Measurements from ENCODE around the gene KCNK1.

DNA sequence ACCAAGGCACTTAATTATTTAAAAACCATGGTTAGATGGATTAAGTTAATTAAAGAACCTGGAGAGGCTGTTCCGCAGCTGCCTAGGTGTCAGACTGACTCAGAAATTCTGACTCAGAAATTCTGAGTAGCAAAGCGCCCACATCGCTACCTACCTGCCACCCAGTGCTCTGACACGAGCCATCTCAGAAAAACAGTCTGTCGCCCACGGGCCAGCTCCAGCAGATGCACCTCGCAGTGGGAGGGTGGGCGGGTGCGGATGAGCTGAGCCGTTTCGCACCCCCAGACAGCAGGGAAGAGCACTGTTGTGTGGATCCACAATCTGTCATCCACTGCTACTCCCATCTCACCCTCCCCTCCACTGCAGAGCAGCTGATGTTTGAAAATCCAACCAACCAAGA is 13.5 kb downstream of the KCNK1 start:
- TF ChIP-seq, protein P1, sequence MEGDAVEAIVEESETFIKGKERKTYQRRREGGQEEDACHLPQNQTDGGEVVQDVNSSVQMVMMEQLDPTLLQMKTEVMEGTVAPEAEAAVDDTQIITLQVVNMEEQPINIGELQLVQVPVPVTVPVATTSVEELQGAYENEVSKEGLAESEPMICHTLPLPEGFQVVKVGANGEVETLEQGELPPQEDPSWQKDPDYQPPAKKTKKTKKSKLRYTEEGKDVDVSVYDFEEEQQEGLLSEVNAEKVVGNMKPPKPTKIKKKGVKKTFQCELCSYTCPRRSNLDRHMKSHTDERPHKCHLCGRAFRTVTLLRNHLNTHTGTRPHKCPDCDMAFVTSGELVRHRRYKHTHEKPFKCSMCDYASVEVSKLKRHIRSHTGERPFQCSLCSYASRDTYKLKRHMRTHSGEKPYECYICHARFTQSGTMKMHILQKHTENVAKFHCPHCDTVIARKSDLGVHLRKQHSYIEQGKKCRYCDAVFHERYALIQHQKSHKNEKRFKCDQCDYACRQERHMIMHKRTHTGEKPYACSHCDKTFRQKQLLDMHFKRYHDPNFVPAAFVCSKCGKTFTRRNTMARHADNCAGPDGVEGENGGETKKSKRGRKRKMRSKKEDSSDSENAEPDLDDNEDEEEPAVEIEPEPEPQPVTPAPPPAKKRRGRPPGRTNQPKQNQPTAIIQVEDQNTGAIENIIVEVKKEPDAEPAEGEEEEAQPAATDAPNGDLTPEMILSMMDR (conservative IDR thresholded peaks at IDR 0.05): no peak
- no peak for TF ChIP-seq EZH2 (IDR thresholded peaks at IDR 0.05; ENCODE audit: low read depth)
